Memory B cell (primary cell): ENCODE results near the gene STAT2.
"Not testable (repeated sequence)": the region's sequence is repeated elsewhere in the genome, so short reads cannot be mapped to it uniquely, and the experiment has no call there.

Source experiments
- ATAC-seq: fragments of 150-1000 bp; cut with Tn5 transposase; 2 replicates; pipeline ENCODE4 v1.10.0; 2021; ENCODE audit warnings: low read depth, mild to moderate bottlenecking, moderate library complexity
- DNase-seq, 2 donors: peaks; one replicate each; pipeline ENCODE4 v3.0.0; 2022; ENCODE audit warnings: low spot score in 2 of 2
- H3K27ac Mint-ChIP-seq: one replicate; pipeline ENCODE4 v1.8.0; 2022; ENCODE audit warnings: mild to moderate bottlenecking, moderate library complexity, mixed read lengths
- H3K27me3 Mint-ChIP-seq: one replicate; pipeline ENCODE4 v1.8.0; 2022; ENCODE audit warnings: mixed read lengths
- H3K36me3 Mint-ChIP-seq: one replicate; pipeline ENCODE4 v1.8.0; 2022; ENCODE audit warnings: mild to moderate bottlenecking, mixed read lengths
- H3K4me1 Mint-ChIP-seq: one replicate; pipeline ENCODE4 v1.8.0; 2022; ENCODE audit warnings: mixed read lengths
- H3K4me3 Mint-ChIP-seq: one replicate; pipeline ENCODE4 v1.8.0; 2022; ENCODE audit warnings: mild to moderate bottlenecking, moderate library complexity, mixed read lengths
- H3K9me3 Mint-ChIP-seq: one replicate; pipeline ENCODE4 v1.8.0; 2022; ENCODE audit warnings: mixed read lengths

Gene STAT2

GRCh38 chr12:56326533-56326932, 33.4 kb downstream of the STAT2 start:
- H3K4me1 Mint-ChIP-seq, result peaks cover 7% of the 10 kb centered on the region
- no peak for DNase-seq
- no peak for ATAC-seq
- no peaks in the 10 kb centered on the region for H3K9me3 Mint-ChIP-seq
- no peak overlapping the region for H3K4me3 Mint-ChIP-seq
- H3K36me3 Mint-ChIP-seq, result peaks cover 46% of the 10 kb centered on the region
- H3K27ac Mint-ChIP-seq, result no peak overlapping the region
- H3K27me3 Mint-ChIP-seq, result no peaks in the 10 kb centered on the region

- peaks cover 43% of the 10 kb centered on the region for H3K36me3 Mint-ChIP-seq
- no peak overlapping the region for H3K27ac Mint-ChIP-seq
- ATAC-seq, result no peak
Measured at GRCh38 chr12:56326126-56326525, 33.8 kb downstream of the STAT2 start.

GRCh38 chr12:56324206-56324605, 35.7 kb downstream of the STAT2 start:
- Mint-ChIP-seq H3K9me3 (no peaks in the 10 kb centered on the region), H3K27ac (no peak overlapping the region), H3K36me3 (peaks cover 46% of the 10 kb centered on the region), H3K27me3 (no peaks in the 10 kb centered on the region), H3K4me1 (peaks cover 3% of the 10 kb centered on the region), H3K4me3 (no peak overlapping the region)
- no peak for DNase-seq
- no peak for ATAC-seq

More at GRCh38 chr12:56326126-56326525, 33.8 kb downstream of the STAT2 start:
- no peak for DNase-seq
- Mint-ChIP-seq H3K4me1 (peaks cover 3% of the 10 kb centered on the region), H3K4me3 (no peak overlapping the region), H3K9me3 (no peaks in the 10 kb centered on the region), H3K27me3 (no peaks in the 10 kb centered on the region)

GRCh38 chr12:56321610-56322009, 38.3 kb downstream of the STAT2 start:
- not testable (repeated sequence) for DNase-seq, H3K4me1 Mint-ChIP-seq, H3K27ac Mint-ChIP-seq, ATAC-seq, H3K9me3 Mint-ChIP-seq, H3K27me3 Mint-ChIP-seq, H3K4me3 Mint-ChIP-seq
- H3K36me3 Mint-ChIP-seq, result peaks cover 40% of the 10 kb centered on the region

GRCh38 chr12:56321027-56321426, 38.9 kb downstream of the STAT2 start:
- H3K27ac Mint-ChIP-seq, result no peak overlapping the region
- H3K4me3 Mint-ChIP-seq, result no peak overlapping the region
- no peaks in the 10 kb centered on the region for H3K27me3 Mint-ChIP-seq
- no peaks in the 10 kb centered on the region for H3K9me3 Mint-ChIP-seq
- DNase-seq (no peak), ATAC-seq (no peak)
- no peaks in the 10 kb centered on the region for H3K4me1 Mint-ChIP-seq
- peaks cover 36% of the 10 kb centered on the region for H3K36me3 Mint-ChIP-seq

GRCh38 chr12:56317675-56318074, 42.2 kb downstream of the STAT2 start:
- H3K27ac Mint-ChIP-seq, result no peak overlapping the region

DNA sequence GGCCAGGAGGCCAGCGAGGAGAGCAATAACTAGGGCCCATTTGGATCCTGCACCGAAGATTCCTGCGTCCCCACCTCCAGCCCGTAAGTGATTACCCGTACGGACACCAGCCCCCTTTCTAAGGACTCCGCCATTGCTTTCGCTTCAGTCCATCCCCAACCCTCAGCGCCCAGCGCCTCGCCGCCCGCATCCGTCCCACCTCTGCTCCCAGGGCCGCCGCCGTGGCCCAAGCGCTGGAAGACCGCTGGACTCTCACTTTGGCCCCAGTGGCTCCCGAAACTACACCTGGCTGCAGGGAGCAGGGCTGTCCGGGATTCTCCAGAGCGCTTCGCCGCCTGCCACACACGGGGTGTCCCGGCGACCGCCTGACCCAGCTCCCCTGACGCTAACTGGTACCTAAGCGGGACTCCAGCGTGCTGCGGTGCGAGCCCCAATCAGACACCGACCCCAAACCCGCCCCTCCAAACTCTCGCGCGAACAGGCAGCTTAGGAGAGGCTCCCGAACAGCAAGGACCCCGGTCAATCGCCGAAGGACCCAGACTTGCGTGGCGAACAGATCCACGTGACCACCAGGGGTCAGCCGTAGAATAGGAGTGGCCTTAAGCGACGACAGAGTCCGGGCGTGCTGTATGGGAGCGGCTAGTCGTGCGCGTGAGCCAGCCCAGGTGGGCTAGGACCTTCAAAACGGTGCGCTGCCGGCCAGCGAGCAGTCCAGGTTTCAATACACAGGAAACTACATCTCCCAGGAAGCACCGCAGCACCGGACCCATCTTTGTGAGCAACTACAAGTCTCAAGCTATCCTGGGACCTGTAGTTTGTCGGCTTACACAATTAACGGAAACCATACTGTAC, 44.1 kb downstream of the STAT2 start, which contains the start of gene CNPY2:
Gene CNPY2 (minus strand): TSS at position 367 of the 852 bp plus-strand sequence. CDS start 771 bp downstream, outside the sequence.
- DNase-seq, result peak; percentile 89 to 93
- peak within 1 kb of the TSS; percentile 98 for H3K4me3 Mint-ChIP-seq
- no peaks in the 10 kb centered on the region for H3K9me3 Mint-ChIP-seq
- ATAC-seq, result peak; percentile 88
- H3K36me3 Mint-ChIP-seq, result peaks cover 10% of the 10 kb centered on the region
- H3K27me3 Mint-ChIP-seq, result no peaks in the 10 kb centered on the region
- peaks cover 5% of the 10 kb centered on the region for H3K4me1 Mint-ChIP-seq
- peak within 1 kb of the TSS; percentile 97 for H3K27ac Mint-ChIP-seq

More at GRCh38 chr12:56317675-56318074, 42.2 kb downstream of the STAT2 start:
- H3K4me1 Mint-ChIP-seq, result peaks cover 5% of the 10 kb centered on the region
- DNase-seq (no peak), ATAC-seq (no peak)
- peaks cover 12% of the 10 kb centered on the region for H3K36me3 Mint-ChIP-seq
- no peaks in the 10 kb centered on the region for H3K27me3 Mint-ChIP-seq
- H3K4me3 Mint-ChIP-seq, result no peak overlapping the region
- no peaks in the 10 kb centered on the region for H3K9me3 Mint-ChIP-seq

DNA sequence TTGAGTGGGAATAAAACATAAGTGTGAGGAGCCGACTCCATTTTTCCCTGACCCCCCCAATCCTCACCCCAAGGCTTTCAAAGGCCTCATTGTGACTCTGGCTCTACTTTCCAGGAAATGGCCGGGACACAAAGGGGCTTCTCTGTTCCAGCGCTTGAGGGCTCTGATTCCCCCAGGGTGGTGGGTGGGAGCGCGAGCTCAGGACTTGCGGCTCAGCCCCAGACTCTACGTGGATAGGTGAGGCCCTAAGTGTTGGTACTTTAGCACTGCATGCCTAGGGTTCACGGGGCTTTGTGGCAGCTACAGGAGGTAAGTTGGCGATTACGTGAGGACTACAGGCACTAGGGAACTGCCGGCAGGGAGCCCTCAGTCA, 44.7 kb downstream of the STAT2 start:
- DNase-seq (peak in 1 of 2 donors; percentile 19), ATAC-seq (no peak)
- Mint-ChIP-seq H3K36me3 (peaks cover 10% of the 10 kb centered on the region), H3K4me3 (peak overlapping the region; percentile 98), H3K9me3 (no peaks in the 10 kb centered on the region), H3K27ac (peak overlapping the region; percentile 97), H3K27me3 (no peaks in the 10 kb centered on the region), H3K4me1 (peaks cover 5% of the 10 kb centered on the region)

GRCh38 chr12:56311003-56311402, 48.9 kb downstream of the STAT2 start:
- peaks cover 6% of the 10 kb centered on the region for H3K36me3 Mint-ChIP-seq
- DNase-seq (no peak), ATAC-seq (no peak)
- peaks cover 6% of the 10 kb centered on the region for H3K4me1 Mint-ChIP-seq
- no peak overlapping the region for H3K27ac Mint-ChIP-seq
- no peak overlapping the region for H3K4me3 Mint-ChIP-seq
- H3K9me3 Mint-ChIP-seq, result no peaks in the 10 kb centered on the region
- H3K27me3 Mint-ChIP-seq, result no peaks in the 10 kb centered on the region

DNA sequence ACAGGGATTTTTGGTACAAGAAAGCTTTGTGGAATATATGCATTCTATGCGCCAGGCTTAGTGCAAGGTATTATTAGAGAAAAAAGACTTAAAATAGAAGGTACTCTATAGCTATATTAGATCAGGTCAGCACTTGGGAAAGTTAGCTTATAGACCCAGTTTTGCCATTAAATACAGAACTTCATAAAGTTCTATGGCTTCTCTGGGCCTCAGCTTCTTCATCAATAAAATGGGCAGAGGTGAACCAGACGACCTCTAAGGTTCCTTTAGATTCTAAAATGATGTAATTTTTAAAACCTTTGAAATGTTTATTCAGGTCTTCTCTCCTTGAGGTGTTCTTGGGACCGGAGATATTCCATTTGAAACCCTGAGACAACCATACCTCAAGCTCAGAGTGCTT, 51.2 kb downstream of the STAT2 start:
- Mint-ChIP-seq H3K27ac (no peak overlapping the region), H3K27me3 (no peaks in the 10 kb centered on the region), H3K9me3 (no peaks in the 10 kb centered on the region), H3K4me1 (peaks cover 2% of the 10 kb centered on the region), H3K4me3 (no peak overlapping the region), H3K36me3 (peaks cover 5% of the 10 kb centered on the region)
- no peak for DNase-seq
- ATAC-seq, result no peak

DNA sequence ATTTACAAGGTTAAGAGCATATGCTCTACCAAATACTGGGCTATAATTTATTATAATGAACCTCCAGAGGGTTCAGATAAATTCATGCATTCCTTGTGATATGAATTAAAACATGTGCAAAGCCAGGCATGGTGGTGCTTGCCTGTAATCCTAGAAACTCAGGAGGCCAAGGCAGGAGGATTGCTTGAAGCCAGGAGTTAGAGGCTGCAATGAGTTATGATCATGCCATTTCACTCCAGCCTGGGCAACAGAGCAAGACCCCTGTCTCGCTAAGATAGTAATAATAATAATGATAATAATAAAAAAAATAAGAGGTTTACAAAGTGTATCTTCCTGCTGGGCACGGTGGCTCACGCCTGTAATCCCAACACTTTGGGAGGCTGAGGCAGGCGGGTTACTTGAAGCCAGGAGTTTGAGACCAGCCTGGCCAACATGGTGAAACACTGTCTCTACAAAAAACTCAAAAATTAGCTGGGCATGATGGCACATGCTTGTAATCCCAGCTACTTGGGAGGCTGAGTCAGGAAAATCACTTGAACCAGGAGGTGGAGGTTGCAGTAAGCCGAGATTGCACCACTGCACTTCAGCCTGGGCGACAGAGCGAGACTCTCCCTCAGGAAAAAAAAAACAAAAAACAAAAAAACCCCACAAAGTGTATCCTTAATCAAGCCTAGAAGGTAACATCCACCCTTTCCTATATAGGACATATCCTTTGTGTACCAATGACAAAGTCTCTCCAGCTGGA, 52.5 kb downstream of the STAT2 start:
- peaks cover 2% of the 10 kb centered on the region for H3K4me1 Mint-ChIP-seq
- no peak overlapping the region for H3K27ac Mint-ChIP-seq
- no peak overlapping the region for H3K4me3 Mint-ChIP-seq
- H3K9me3 Mint-ChIP-seq, result no peaks in the 10 kb centered on the region
- DNase-seq (no peak), ATAC-seq (no peak)
- H3K27me3 Mint-ChIP-seq, result no peaks in the 10 kb centered on the region
- H3K36me3 Mint-ChIP-seq, result peaks cover 5% of the 10 kb centered on the region

DNA sequence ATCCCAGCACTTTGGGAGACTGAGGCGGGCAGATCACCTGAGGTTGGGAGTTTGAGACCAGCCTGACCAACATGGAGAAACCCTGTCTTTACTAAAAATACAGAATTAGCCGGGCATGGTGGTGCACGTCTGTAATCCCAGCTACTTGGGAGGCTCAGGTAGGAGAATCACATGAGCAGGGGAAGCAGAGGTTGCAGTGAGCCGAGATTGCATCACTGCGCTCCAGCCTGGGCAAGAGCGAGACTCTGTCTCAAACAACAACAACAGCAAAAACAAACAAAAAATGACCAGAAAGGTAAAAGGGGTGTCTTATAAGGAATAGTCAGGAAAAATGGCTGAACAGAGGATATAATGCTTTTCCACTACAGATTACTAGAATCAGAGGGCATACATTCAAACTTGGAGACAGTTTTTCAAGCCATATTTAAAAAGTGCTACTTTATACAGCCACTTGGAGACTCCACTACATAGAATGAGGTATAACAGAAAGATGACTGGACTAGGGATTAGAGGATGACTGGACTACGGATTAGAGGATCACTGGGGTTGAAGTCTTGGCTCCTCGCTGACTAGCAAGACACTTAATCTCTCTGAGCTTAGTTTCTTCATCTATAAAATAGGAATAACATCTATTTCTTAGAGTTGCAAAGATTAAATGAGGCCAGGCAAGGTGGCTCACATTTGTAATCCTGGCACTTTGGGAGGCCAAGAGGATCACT, 54.9 kb downstream of the STAT2 start:
- Mint-ChIP-seq H3K9me3 (no peaks in the 10 kb centered on the region), H3K4me1 (peaks cover 15% of the 10 kb centered on the region), H3K27me3 (no peaks in the 10 kb centered on the region), H3K36me3 (peaks cover 3% of the 10 kb centered on the region), H3K4me3 (no peak overlapping the region), H3K27ac (no peak overlapping the region)
- DNase-seq, result no peak
- no peak for ATAC-seq

- no peak for ATAC-seq
- Mint-ChIP-seq H3K4me3 (no peak overlapping the region), H3K9me3 (no peaks in the 10 kb centered on the region), H3K36me3 (no peaks in the 10 kb centered on the region), H3K27me3 (no peaks in the 10 kb centered on the region), H3K27ac (no peak overlapping the region), H3K4me1 (peaks cover 16% of the 10 kb centered on the region)
- no peak for DNase-seq
Measured at GRCh38 chr12:56304276-56304675, 55.6 kb downstream of the STAT2 start.
